ENCODE results near the gene DTHD1.

Gene DTHD1

DNA sequence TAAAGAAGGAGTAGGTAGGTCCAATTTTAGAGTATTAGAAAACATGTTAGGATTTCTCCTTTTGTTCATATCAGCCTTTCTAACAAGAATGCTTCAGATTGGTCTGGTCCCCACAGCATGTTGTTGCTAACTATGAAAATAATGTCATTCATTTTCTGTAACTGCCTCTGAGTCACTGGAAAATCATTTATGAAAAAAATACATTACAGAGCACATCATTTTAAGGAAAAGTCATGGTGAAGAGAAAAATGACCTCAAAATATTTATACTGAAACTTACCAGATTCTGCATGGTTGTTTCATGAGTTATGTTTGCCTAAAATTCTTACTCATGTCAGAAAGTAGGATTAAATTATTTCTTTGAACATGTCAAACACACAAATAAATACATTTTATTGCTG lies 35.2 kb downstream of the DTHD1 start:
- DNase-seq, result no peak

DNA sequence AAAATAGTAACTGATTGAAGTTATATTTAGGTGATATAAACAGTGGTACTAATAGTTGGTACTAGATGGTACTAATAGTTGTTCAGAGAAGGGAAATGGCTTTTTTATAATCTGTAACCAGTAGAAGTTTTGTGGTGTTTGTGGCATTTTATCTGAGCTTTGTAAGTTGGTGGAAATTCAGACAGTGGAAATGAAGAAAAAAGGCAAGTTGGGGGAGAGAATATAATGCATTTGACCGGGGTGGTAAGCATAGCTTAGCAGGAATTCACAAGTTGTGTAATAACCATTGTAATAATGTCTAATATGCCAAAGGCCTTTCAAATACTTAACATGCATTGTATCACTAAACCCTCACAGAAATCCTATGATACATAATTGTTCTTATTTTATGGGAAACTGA lies 36.3 kb downstream of the DTHD1 start:
- no peak for DNase-seq

DNA sequence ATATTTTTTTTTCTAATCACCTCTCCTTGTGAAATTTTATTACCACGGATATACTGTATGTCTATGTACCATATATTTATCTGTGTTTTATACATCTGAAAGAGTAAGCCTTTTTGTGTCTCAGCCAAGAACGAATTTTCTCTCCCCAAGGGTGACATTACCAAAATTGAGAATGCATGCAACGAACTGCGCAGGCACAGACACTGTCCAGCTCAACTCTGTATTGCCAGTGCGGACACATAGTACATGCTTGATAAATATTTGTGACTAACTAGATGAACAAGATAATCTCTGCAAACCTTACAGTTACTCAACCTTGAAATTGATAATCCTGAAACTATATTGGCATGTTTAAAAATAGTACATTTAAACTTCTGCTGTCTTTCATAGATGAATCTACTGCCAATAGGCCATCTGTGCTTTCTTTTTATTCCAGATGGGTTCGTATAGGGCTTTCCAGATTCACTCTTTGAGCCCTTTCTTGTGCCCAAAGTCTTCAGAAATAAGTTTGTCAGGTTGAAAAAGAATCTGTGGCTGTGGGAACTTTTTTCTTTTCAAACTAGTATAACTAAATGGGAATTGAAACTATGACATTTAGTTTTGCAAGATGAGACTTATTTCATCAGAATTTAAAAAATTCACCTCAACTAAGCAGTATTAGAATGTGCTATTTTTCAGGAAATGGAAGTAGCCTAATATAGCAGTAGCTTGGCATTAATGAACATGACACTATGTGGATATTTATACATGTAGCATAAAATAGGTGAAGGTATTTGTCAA lies 38.9 kb downstream of the DTHD1 start:
- DNase-seq, result no peak

DNA sequence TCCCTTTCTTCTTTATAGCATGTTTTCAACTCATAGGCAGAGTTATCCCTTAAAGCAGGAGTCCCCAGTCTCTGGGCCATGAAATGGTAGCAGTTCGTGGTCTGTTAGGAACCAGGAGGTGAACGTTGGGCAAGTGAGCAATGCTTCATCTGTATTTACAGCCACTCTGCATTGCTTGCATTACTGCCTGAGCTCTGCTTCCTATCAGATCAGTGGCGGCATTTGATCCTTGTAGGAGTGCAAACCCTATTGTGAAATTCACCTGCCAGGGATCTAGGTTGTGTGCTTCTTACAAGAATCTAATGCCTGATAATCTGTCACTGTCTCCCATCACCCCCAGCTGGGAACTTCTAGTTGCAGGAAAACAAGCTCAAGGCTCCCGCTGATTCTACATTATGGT lies 39.8 kb downstream of the DTHD1 start:
- no peak for DNase-seq

DNA sequence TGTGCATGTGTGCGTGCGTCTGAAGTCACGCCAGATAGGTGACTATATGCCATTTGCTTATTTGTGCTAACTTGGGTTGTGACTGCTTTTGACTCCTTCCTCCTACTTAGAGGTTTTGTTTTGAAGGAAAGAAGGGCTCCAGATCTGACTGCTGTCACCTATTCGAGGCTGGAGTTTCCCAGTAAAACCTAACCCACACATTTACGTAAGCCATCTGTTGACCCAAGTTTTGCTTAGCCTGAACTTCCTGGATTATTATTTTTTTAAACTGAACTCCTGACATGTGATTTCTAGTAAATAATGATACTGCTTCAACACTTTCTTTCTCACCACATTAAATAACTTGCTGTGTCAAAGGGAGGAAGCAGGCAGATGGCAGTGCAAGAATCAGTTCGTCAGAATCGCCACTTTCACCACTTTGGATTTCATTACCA lies 41.5 kb downstream of the DTHD1 start:
- peak; percentile 37 for DNase-seq

DNA sequence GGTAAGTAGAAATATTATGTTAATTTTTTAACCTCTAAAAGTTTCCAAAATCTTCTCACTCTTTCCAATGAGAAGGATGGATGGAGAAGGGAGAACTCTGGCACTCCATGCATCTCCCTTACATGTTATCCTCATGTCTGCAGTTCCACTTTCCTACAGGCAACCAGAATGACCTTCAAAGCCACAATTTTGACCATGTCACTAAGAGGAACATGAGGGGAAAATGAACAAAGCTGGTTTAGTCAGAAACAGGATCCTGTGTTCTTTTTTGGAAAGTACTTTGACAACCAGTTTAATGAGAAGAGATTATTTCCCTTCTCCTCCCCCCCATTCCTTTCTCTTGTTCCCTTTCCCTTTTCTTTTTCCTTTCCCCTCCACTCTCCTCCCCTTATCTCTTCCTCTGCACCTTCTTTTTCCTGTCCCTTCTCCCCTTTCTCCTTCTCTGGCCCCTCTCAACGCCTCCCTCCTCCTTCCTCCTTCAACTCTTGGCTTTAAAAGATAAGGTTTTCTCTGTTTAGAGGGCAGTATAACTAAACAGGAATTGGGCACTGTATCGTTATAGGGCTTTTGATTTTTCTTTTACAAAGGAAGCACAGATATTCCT lies 42.5 kb downstream of the DTHD1 start:
- DNase-seq, result no peak

DNA sequence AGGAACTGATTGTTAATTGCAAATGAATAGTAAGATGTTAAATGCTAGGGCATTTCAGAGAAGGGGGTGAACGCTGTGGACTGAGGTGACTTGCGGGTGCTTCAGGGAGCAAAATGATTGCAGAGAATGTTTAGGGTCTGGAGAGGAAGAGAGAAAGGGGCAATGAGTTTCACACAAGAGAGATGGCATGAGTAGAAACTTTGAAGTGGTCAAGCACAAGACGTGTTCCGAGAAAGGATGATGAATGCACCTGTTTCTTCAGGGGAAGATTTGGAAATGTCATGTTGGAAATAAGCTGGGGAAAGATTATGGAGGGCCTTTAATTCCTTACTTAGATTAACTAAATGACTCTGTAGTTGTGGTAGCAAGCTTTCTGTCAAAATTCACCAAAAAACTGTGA lies 43.4 kb downstream of the DTHD1 start:
- no peak for DNase-seq

DNA sequence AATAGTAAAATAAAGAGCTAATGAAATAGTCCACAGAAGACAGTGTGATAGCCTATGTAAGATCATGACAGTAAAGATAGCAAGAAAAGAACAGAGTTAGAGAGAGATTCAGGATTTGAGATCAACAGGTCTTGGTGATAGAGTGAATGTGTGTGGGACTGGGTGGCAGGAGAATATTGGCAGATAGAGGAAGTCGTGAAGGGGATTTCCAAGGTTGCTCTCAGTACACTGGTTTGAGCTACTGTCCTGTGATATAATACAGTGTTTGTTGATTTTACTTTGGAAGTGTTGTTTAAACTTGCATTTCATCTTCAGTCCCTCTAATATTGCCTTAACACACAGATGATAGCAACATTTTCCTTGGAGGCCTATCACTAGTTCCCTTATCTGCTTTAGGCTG lies 44.1 kb downstream of the DTHD1 start:
- DNase-seq, result no peak

DNA sequence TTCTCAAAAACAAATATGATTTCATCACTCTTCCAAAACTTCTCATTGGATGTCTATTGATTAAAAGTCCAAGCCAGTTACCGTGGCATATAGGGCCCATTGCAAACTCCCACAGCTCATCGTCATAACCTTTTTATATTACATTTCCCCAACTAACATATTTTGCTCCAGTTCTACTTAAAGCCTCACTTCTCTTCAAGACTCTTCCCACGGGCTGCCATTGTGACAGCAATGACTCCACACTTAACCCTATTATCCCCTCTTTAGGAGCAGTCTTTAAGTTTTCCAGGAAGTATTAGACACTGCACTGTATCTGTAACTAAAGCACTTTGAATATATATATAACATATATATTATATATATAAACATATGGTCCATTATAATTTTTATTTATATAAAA lies 44.5 kb downstream of the DTHD1 start:
- DNase-seq, result no peak

DNA sequence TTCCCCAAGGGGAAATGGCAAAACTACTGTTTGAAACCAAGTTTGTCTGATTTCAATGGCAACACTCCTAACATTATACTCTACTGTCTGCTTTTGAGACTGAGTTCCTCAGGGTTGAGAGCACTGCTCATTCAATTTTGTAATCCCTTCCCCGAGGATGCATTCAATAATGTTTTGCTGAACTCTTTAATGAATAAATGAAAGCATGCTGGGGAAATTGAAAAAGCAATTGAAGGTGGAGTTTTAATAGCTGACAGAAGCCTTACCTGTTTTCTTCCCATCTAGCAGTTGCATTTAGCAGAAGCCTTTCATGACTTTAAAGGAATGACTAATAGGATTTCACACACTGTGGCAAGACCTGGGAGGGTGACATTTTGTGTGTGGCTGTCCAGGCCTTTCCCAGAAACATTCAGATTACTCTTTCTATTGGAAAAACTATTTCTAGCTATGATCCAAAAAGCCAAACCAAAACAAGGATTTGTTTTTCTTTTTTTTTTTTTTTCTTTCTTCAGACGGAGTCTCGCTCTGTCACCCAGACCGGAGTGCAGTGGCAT lies 45.1 kb downstream of the DTHD1 start:
- no peak for DNase-seq

DNA sequence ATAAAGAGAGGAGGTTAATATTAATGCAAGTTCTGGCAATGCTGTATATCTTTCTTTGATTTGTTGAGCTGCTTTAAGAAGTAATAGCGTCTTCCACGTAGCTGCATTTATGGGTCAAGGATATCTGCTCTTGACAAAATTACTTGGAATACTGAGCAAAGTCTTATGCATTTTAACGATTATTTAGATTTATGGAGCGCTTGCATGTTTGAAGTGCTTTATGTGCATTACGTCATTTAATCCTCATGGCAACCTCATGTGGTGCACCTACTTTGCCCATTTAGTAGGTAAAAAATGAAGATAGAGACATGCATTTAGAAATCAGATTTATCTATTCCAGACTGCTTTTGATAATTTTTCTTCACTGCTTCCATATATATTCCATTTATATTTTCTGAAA lies 46.0 kb downstream of the DTHD1 start:
- no peak for DNase-seq

DNA sequence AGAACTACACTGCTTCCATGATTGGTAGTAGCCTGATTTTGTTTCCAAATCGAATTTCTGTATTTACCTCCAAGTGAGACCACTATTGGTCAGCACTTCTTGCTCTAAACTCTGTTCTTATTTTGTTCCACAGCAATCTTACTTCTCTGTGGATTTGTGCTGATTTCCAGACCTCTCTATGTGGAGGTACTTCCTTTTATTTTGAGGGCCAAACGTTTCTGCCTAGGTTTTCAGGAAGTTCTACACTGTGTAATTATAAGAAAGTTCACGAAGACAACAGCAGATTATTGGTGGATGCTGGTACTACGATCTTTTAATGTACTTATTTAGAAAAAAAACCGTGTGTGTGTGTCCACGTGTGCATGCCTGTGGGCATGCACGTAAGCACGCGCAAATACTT lies 46.7 kb downstream of the DTHD1 start:
- no peak for DNase-seq

DNA sequence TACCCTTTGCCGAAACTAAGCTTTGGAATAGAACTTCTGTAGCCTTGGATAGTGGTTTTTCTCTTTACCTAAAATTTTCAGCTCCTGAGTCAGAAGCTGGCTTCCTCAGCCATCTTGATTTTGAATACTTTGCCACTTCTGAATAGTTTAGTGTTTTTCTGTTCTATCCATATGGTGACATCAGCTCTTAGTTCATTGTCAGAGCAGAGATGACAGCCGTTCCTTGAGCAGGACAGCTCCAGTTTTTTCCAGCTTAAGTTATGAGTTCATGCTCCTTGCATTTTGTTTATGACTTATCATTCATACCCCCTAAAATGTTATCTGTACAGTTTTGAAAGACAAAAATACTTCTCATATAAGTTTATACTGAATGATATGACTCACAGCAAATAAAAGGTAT lies 47.8 kb downstream of the DTHD1 start:
- DNase-seq, result no peak

DNA sequence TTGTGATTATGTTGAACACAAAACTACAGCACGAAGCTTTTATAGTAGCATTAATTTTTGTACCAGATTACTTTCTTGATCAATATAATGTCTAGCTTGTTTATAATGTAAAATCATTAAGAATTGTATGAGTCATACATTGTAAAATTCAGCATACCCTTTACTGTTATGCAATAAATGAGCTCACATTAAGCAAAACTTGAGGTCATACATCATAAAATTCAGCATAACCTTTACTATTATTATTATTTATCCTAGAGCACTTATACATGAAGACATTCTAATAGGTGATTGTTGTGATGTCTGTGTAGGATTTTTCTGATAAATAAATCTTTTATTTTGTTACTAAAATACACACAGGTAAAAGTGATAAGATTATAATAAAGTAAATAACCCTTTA lies 49.4 kb downstream of the DTHD1 start:
- no peak for DNase-seq

DNA sequence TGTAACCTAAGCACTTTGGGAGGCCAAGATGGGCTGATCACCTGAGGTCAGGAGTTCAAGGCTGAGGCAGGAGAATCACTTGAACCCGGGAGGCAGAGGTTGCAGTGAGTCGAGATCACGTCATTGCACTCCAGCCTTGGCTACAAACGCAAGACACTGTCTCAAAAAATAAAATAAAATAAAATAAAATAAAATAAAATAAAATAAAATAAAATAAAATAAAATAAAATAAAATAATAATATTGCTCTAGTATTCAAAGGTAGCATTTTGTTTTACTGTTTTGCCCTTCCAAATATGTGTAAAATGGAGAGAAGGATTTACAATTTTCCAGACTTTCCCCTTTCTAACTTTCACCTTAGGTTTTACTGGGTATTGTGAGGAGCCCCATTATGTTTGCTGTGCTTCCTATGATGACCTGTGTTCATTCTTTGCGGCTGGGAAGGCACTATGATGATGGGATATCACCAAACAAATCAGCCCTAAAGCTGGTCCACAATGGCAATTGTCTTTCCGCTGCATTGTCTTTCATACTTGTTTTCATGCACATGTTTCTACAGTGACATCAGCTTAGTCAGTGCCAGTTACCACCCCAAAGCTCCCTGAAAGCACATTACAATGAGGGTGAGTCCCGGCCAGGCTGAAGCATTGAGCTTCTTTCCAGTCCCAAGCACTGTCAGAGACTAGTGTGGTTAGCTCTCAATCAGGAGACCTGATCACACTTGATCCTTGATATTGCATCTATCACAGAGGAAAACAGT lies 50.8 kb downstream of the DTHD1 start:
- no peak for DNase-seq

DNA sequence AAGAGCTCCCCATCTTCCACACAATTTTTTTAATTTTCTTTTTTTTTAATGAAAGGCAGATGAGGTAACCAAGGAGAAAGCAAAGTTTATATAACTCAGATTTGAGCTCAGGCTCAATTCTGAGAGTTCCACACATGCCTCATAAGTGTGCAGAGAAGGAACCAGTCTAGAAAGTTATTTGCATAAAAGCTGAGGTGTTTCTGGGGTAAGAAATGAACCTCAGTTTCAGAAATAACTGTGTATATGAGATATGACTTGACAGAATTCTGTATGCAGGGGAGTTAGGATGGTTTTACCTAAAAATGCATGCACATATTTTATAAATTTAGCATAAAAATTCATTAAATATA lies 51.3 kb downstream of the DTHD1 start:
- DNase-seq, result no peak

DNA sequence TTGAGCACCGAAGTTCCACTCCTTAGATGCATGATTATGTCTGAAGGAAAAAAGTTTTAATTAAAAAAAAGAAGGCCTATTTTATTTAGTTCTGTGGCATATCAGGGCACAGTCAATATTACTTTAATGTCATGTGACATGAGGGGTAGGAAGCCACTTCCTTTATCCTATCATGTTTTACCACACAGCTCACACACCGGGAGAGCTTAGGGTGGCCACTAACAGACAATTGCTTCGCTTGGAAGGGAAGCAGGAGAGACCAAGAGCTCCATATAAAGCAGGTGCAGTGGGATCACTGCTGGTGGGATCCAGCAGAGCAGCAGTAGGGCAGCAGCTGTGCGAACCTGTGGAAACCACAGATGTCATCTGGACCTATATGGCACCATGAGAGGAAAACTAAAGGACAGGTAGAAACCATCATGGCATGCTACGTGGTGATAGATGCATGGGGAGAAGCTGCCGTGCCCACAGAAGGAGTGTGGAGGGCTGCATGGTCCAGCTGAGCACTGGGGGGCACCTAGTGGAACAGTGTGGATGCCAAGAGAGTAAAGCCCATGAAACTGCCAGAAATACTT lies 52.0 kb downstream of the DTHD1 start:
- no peak for DNase-seq

DNA sequence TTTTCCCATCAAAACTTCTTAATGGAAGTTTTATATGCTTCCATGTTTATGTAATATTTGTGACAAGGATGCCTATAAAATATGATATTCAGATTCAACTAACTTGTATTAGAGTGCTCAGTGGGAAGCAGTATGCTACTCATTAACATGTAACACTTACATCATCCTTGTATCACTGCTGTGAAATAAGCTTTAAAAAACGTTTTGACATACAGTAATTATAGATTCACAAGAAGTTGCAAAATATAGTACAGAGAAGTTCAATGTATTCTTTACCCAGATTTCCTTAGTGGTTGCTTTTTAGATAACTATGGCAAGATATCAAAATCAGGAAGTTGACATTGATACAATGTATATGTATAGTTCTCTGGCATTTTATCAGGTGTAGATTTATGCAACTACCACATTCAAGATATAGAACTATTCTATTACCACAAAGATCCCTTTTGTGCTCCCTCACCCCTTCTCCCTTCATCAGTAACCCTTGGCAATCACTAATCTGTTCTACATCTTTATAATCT lies 56.3 kb downstream of the DTHD1 start:
- no peak for DNase-seq

DNA sequence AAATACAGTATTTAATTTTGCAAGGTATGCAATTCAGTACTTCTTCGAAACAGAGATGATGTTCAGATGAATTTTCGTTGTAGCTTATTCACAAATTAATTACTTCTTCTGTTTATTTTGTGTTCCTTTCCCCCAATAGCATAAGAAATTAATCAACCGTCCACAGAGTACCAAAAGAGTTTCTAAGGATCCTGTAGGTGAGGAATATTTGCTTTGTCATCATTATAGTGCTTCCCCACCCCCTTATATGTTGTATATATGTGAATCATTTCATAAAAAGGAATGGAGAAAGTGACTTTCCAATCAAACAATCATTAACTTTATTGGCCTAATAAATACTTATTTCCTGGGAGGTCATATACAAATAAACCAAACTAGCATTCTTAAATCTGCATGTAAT lies 57.6 kb downstream of the DTHD1 start:
- DNase-seq, result no peak

DNA sequence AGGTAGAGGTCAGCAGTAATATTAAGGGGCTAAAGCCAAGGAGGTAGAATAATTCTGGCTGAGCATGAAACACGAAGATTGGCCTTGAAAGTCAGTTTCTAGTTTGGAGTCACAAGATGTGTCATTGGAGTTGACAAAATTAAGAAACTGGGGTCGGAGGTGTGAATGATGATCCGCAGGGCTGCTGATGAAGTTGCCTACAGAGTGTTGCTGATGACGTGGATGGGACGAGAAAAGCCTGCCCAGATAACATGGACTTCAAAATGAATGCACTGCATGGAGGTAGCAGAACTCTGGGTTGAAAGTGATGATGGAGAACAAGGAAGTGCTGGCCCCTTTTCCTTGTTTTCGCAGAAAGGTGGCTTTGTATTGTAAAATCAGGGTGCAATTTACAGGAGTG lies 60.5 kb downstream of the DTHD1 start:
- DNase-seq, result no peak

DNA sequence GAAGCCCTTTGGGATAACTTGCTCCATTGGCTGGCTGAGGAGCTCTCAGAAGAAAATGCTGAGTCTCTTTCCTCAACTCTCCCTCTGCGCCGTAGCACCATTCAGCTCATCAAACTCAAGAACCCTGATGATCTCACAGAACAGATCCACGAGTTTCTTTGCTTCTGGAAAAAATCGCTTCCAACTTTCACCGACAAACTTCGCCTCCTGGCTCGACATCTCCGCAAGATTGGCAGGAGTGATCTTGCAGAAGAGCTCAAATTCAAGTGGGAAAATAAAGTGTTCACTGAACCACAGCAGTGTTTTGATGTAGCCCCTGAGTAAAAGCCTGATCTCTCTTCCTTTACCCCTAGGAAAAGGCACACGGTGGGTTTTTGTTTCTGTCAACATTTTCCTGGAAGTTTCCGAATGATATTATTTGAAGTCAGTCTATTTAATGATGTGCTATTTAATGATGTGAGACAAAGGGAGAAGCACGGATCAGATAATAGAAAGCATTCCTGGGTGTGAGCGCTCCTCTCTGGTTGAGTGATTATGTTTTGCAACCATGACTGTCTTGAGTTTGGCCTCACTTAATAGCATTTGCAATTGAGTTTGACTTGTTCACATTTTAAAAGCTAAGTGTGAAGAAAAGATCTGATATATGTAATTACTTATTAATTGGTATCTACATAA lies 62.2 kb downstream of the DTHD1 start:
- DNase-seq, result no peak

DNA sequence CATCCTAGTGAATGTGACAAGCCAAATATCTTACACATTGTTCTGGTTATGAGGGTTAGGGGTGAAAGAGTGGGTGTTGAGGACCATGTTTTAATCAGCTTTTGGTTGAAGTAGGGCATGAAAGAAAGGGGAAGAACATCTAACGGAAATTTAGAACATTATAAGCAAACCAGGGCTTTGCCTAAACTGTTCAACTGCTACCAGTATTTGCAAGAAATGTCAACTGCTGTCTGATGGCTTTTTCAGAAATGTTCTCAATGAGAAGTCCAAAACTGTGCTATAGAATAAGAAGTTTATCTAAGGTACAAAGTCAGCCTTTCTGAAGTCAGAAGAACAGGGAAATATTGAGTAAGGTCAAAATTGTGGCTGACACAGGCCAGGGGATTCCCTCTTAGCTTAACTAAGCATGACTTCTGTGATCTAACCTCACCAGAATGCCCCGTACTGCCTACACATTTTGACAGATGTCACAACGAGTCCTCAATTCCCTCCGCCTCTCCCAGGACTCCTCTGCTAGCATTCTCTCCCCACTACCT lies 67.1 kb downstream of the DTHD1 start:
- DNase-seq, result no peak

All from CD4-positive, alpha-beta T cell treated with Interleukin-6 for 4 hours (primary cell).